Heart right ventricle (tissue), 16 donors: Measurements from ENCODE around the gene SRD5A1. TPM values are rescaled to one million over a fixed set of nuclear protein-coding genes. Genes with fewer than 3 reads are reported as not detected.
"Not testable (repeated sequence)": the region's sequence is repeated elsewhere in the genome, so short reads cannot be mapped to it uniquely, and the experiment has no call there.

Experiments used
- ATAC-seq, 8 donors: fragments of 200-7000 bp; cut with Tn5 transposase; one replicate each; pipeline ENCODE4 v1.9.1; 2020; ENCODE audit warnings: mild to moderate bottlenecking in 8 of 8, moderate library complexity in 8 of 8, moderate number of reproducible peaks in 1 of 8
- DNase-seq, 2 donors: peaks; one replicate each; pipeline ENCODE4 v3.0.0-alpha.2; 2020
- H3K27ac ChIP-seq, 10 donors: fragments of 200-600 bp; sonication (generic) in 2 of 10; one replicate each; pipeline versions ENCODE4 v1.5.0 to v1.8.0; 2020 to 2022; ENCODE audit warnings: mild to moderate bottlenecking in 3 of 10
- H3K27me3 ChIP-seq, 7 donors: fragments of 200-600 bp; one replicate each; pipeline ENCODE4 v1.8.0; 2021 to 2022; ENCODE audit warnings: mild to moderate bottlenecking in 2 of 7
- H3K36me3 ChIP-seq, 9 donors: fragments of 200-600 bp; sonication (generic) in 1 of 9; one replicate each; pipeline versions ENCODE4 v1.5.0 to v1.8.0; 2020 to 2022; ENCODE audit warnings: mild to moderate bottlenecking in 2 of 9
- H3K4me1 ChIP-seq, 9 donors: fragments of 200-600 bp; sonication (generic) in 1 of 9; one replicate each; pipeline versions ENCODE4 v1.5.0 to v1.8.0; 2020 to 2022; ENCODE audit warnings: mild to moderate bottlenecking in 4 of 9
- H3K4me3 ChIP-seq, 10 donors: fragments of 200-600 bp; sonication (generic) in 2 of 10; one replicate each; pipeline versions ENCODE4 v1.5.0 to v1.8.0; 2020 to 2022; ENCODE audit warnings: mild to moderate bottlenecking in 7 of 10, moderate library complexity in 2 of 10
- H3K9me3 ChIP-seq, 11 donors: fragments of 200-600 bp in 10 of 11; sonication (generic) in 2 of 11; one replicate each; pipeline versions ENCODE4 v1.5.0 to v1.8.0; 2013 to 2022; ENCODE audit warnings: mild to moderate bottlenecking in 2 of 11, control low read depth in 1 of 11, moderate library complexity in 1 of 11
- CTCF ChIP-seq, 9 donors: fragments of 200-600 bp; sonication (generic) in 2 of 9; IDR thresholded peaks; one replicate each; pipeline versions ENCODE4 v1.5.0 to v1.8.0; 2021 to 2022; ENCODE audit warnings: antibody characterized with exemption in 9 of 9, mild to moderate bottlenecking in 5 of 9, moderate library complexity in 1 of 9
- WGBS, 2 donors: extraction: QIAGEN DNeasy Blood & Tissue Kit; methylation state at CpG; one replicate each; pipeline ENCODE4 v1.1.7; 2013; ENCODE audit warnings: inconsistent platforms in 1 of 2; 5-methylcytosine and 5-hydroxymethylcytosine counted together
- intact Hi-C, 10 donors: fragments of 100-400 bp; cut with DNase I; formaldehyde crosslinking; loops; one replicate each; pipeline versions ENCODE4 v1.11.1 to v1.14.2; 2022
- polyA plus RNA-seq, 2 donors: library from polyadenylated mRNA; stranded (reverse); fragments of 200-250 nt; gene quantifications; one replicate each; pipeline ENCODE4 v1.2.3, GENCODE V29; 2013
- total RNA-seq, 10 donors: library from RNA; stranded (reverse); fragmentation: NEBNext Ultra II Directional in 3 of 10; extraction: Animal tissue kit (Norgen Biotek cat#: 25700) in 3 of 10; gene quantifications; one replicate each; pipeline versions ENCODE4 v1.2.1 to v1.2.4, GENCODE V29; 2021 to 2023
- donor health status: Arrhythmogenic right ventricular cardiomyopathy.
- donor health status: ischemic (EF 13 %, LVEDD 7.1; RV severe dilation, severe dysfunction).
- donor health status: healthy with polysubstance abuse.
- donor health status: DM: no; HTN: yes; CAD: no.
- donor health status: DM: no; HTN: no; CAD: no.
- donor health status: ischemic (EF 25% LVEDD 6.9; RV normal size, moderate dysfunction).
- donor health status: ischemic (EF 25% LVEDD 5.7; RV mildly dilated, moderate dysfunction).
- donor health status: healthy.
- donor health status: DM: yes; HTN: yes; CAD: no.
- donor health status: Ischemic cardiomyopathy.
- donor health status: ischemic (EF 35%, LVEDD 5.7; RV mildly dilated, moderate dysfunction).
- donor health status: nonischemic (EF 11% LVEDD 7.7; RV severe dilation, severe dysfunction).
- donor health status: DM: yes; HTN: yes; CAD: no.
- donor health status: PGD.
- donor health status: ischemic (EF 29% LVEDD 5.4; RV normal size, mild dysfunction).
- donor health status: nonischemic (EF 23%, LVEDD 6.1; RV moderate dilation, normal function).

The SRD5A1 gene
- total and polyA plus RNA-seq, 12 donors = 1.0 to 5.5 (median 3.1) TPM

- Histone ChIP-seq H3K4me3 (no peak overlapping the region), H3K36me3 (peaks cover 0 to 3% (median 0%) of the 10 kb centered on the region in 9 donors), H3K4me1 (peaks cover 0 to 13% (median 8%) of the 10 kb centered on the region in 9 donors), H3K27ac (no peak overlapping the region), H3K27me3 (no peaks in the 10 kb centered on the region), H3K9me3 (no peaks in the 10 kb centered on the region)
- TF ChIP-seq CTCF (IDR thresholded peaks at IDR 0.05) = no peak
- 68 to 92% methylated on average over 4 of the region's 4 CpGs for WGBS, 2 donors
- no peak for ATAC-seq
- DNase-seq = no peak
- intact Hi-C loops = loop anchor here in 4 of 10 donors (5.0 to 10.0 kb wide), 4 partner anchors 64 to 107 kb away; partner anchors contain the start of gene TENT4A (in 1 of the 4)
These were observed 5.0 kb downstream of the SRD5A1 start for GRCh38 chr5:6638236-6638635.

GRCh38 chr5:6642655-6643054 lies 9.4 kb downstream of the SRD5A1 start:
- peaks cover 0 to 4% (median 0%) of the 10 kb centered on the region in 9 donors for H3K4me1 ChIP-seq
- H3K27ac ChIP-seq = no peak overlapping the region
- intact Hi-C loops = no loop called here
- peaks cover 0 to 7% (median 0%) of the 10 kb centered on the region in 9 donors for H3K36me3 ChIP-seq
- WGBS, 2 donors = 70 to 93% methylated on average over 1 of the region's 1 CpG
- no peak overlapping the region for H3K4me3 ChIP-seq
- no peaks in the 10 kb centered on the region for H3K9me3 ChIP-seq
- no peaks in the 10 kb centered on the region for H3K27me3 ChIP-seq
- DNase-seq (no peak), ATAC-seq (no peak)
- no peak for TF ChIP-seq CTCF (IDR thresholded peaks at IDR 0.05)

- DNase-seq (no peak), ATAC-seq (no peak)
- Histone ChIP-seq H3K4me3 (no peak overlapping the region), H3K27me3 (no peaks in the 10 kb centered on the region), H3K27ac (no peak overlapping the region), H3K9me3 (peaks cover 0 to 4% (median 0%) of the 10 kb centered on the region in 11 donors), H3K36me3 (peaks cover 0 to 7% (median 0%) of the 10 kb centered on the region in 9 donors), H3K4me1 (peaks cover 0 to 4% (median 0%) of the 10 kb centered on the region in 9 donors)
- TF ChIP-seq CTCF (IDR thresholded peaks at IDR 0.05) = no peak
- intact Hi-C loops = no loop called here
- 96 to 97% methylated on average over 6 of the region's 6 CpGs for WGBS, 2 donors
These were observed 11.6 kb downstream of the SRD5A1 start for GRCh38 chr5:6644794-6645241.

GRCh38 chr5:6645571-6646362 lies 12.5 kb downstream of the SRD5A1 start:
- H3K4me3 ChIP-seq, ATAC-seq, DNase-seq, H3K27ac ChIP-seq, H3K36me3 ChIP-seq, H3K27me3 ChIP-seq, H3K4me1 ChIP-seq, intact Hi-C loops: not testable (repeated sequence)
- WGBS, 2 donors = 93 to 96% methylated on average over 11 of the region's 11 CpGs
- peaks cover 0 to 10% (median 0%) of the 10 kb centered on the region in 11 donors for H3K9me3 ChIP-seq

- ATAC-seq (no peak), DNase-seq (no peak)
- peaks cover 0 to 4% (median 0%) of the 10 kb centered on the region in 9 donors for H3K4me1 ChIP-seq
- H3K27ac ChIP-seq = no peak overlapping the region
- H3K4me3 ChIP-seq = no peak overlapping the region
- intact Hi-C loops = no loop called here
- TF ChIP-seq CTCF (IDR thresholded peaks at IDR 0.05) = no peak
- 61 to 73% methylated on average over 10 of the region's 10 CpGs for WGBS, 2 donors
- no peaks in the 10 kb centered on the region for H3K27me3 ChIP-seq
- peaks cover 0 to 10% (median 0%) of the 10 kb centered on the region in 11 donors for H3K9me3 ChIP-seq
- peaks cover 0 to 25% (median 0%) of the 10 kb centered on the region in 9 donors for H3K36me3 ChIP-seq
These were observed 15.9 kb downstream of the SRD5A1 start for GRCh38 chr5:6649186-6649585.
